LNCaP clone FGC (cell line): ENCODE results near the gene HMGXB4.
A peak's percentile ranks its signal among the peaks of the same experiment; 100 is the strongest.

Experiments used
- DNase-seq: peaks from one replicate; pipeline ENCODE4 v3.0.0-alpha.2; 2011; ENCODE audit warnings: low read depth
- H3K4me3 ChIP-seq: 2 replicates; pipeline ENCODE4 v1.5.1; 2011; ENCODE audit warnings: mild to moderate bottlenecking, low read depth, low read length, control low read depth
- CTCF ChIP-seq: IDR thresholded peaks from 2 replicates; pipeline ENCODE4 v1.5.1; 2012; ENCODE audit warnings: mild to moderate bottlenecking; ENCODE audit not compliant: control insufficient read depth, insufficient read depth; ENCODE audit errors: extremely low read depth

The HMGXB4 gene

GRCh38 chr22:35257002-35257320 is 332 bp upstream of the HMGXB4 start:
- no peak for TF ChIP-seq CTCF
- no peak for DNase-seq
- H3K4me3 ChIP-seq: peak overlapping the region; percentile 86

GRCh38 chr22:35258191-35258988 is 1.1 kb downstream of the HMGXB4 start:
- peak overlapping the region; percentile 86 for H3K4me3 ChIP-seq
- TF ChIP-seq CTCF: no peak
- no peak for DNase-seq

- TF ChIP-seq CTCF: no peak
Observed at GRCh38 chr22:35264986-35265385, 7.7 kb downstream of the HMGXB4 start.

DNA sequence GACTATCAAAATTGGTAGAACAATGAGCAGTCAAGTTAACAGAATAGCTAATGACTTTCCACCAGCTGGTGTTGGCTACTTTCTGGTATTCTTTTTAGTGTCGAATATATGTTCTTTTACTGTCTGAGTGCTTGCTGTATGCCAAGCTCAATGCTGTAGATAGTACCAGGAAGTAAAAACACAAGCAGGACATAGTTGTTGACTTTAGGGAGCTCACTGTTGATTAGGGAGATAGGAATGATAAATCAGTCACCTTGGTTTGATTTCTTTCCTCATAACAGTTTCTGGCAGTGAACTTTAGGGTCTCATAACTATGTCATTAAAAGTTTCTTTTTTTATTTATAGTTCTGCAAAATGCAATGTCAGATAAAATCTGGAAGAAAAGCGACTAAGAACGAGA is 9.0 kb downstream of the HMGXB4 start:
- H3K4me3 ChIP-seq: no peak overlapping the region
- TF ChIP-seq CTCF: no peak
- peak; percentile 85 for DNase-seq

More at GRCh38 chr22:35264986-35265385, 7.7 kb downstream of the HMGXB4 start:
- DNase-seq: no peak
- H3K4me3 ChIP-seq: no peak overlapping the region

- H3K4me3 ChIP-seq: no peak overlapping the region
- TF ChIP-seq CTCF: no peak
- DNase-seq: no peak
Observed at GRCh38 chr22:35269630-35270029, 12.3 kb downstream of the HMGXB4 start.

DNA sequence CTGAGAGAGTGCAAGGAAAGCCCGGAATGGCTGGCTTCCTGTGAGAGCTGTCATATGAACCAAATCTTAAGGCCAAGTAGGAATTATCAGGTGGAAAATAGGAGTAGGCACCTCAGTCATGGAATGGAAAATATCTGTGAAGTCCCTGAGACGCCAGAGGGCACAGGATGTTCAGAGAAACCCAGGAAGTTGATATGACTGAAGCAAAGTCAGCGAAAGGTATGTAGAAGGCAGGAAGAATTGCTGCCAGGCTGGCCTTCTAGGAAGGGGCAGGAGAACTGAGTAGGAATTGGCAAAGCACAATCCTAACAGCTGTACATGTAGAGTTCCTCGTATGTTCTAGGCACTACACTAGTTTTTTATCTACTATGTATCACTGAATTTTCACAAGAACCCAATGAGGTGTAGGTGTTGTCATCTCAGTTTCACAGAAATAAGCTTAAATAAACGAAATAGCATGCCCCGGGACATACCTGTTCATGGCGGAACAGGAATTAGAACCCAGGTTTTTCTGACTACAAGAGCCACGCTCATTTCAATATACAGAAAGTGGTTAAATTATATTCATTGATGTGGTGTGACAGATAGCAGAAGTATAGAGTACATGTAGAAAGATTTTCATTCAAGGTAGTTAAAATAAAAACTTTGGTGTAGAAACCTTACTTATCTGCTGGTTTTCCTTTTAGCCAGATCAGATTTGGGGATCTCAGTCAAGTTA is 17.0 kb downstream of the HMGXB4 start:
- no peak for DNase-seq
- no peak for TF ChIP-seq CTCF
- no peak overlapping the region for H3K4me3 ChIP-seq
